ENCODE measurements around the gene MAP3K19.
"Not testable (repeated sequence)": the region's sequence is repeated elsewhere in the genome, so short reads cannot be mapped to it uniquely, and the experiment has no call there.

The MAP3K19 gene, protein sequence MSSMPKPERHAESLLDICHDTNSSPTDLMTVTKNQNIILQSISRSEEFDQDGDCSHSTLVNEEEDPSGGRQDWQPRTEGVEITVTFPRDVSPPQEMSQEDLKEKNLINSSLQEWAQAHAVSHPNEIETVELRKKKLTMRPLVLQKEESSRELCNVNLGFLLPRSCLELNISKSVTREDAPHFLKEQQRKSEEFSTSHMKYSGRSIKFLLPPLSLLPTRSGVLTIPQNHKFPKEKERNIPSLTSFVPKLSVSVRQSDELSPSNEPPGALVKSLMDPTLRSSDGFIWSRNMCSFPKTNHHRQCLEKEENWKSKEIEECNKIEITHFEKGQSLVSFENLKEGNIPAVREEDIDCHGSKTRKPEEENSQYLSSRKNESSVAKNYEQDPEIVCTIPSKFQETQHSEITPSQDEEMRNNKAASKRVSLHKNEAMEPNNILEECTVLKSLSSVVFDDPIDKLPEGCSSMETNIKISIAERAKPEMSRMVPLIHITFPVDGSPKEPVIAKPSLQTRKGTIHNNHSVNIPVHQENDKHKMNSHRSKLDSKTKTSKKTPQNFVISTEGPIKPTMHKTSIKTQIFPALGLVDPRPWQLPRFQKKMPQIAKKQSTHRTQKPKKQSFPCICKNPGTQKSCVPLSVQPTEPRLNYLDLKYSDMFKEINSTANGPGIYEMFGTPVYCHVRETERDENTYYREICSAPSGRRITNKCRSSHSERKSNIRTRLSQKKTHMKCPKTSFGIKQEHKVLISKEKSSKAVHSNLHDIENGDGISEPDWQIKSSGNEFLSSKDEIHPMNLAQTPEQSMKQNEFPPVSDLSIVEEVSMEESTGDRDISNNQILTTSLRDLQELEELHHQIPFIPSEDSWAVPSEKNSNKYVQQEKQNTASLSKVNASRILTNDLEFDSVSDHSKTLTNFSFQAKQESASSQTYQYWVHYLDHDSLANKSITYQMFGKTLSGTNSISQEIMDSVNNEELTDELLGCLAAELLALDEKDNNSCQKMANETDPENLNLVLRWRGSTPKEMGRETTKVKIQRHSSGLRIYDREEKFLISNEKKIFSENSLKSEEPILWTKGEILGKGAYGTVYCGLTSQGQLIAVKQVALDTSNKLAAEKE (N-terminal part only)

DNA sequence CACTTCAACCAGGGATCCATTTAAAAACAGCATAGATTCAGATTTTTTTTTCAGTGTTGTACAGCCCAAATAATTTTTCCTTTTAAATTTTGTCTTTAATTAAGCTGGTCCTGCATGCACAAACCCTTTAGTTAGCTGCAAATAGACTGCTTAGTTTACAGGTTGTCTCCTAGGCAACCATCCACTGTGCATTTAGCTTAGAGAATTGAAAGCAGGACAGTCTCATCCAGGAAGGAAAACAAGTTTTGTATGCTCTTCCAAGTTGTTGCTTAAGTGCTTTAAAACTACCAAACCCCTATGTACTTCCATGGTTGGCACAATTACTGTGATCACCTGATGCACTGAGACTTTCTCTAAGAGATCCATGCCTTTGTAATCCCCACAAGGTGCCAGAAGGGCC, at the start of gene MAP3K19:
TSS of gene MAP3K19 (minus strand) at position 148 of the 400 bp plus-strand sequence. CDS start 22,800 bp downstream, outside the sequence.
- no peak within 1 kb of the TSS for H3K9ac ChIP-seq (ENCODE audit: low read depth, low read length)
- H3K4me1 ChIP-seq (ENCODE audit: control insufficient read depth, insufficient read depth, low read length) = peaks cover 5% of the 10 kb centered on the region
- no peaks in the 10 kb centered on the region for H3K27me3 ChIP-seq (ENCODE audit: control insufficient read depth, insufficient read depth, low read length)
- H3K36me3 ChIP-seq (ENCODE audit: control insufficient read depth, insufficient read depth, low read length) = no peaks in the 10 kb centered on the region
- no peaks in the 10 kb centered on the region for H3K9me3 ChIP-seq (ENCODE audit: control insufficient read depth, insufficient read depth, low read length)
- H3K4me3 ChIP-seq (ENCODE audit: low read depth, low read length) = no peak within 1 kb of the TSS

DNA sequence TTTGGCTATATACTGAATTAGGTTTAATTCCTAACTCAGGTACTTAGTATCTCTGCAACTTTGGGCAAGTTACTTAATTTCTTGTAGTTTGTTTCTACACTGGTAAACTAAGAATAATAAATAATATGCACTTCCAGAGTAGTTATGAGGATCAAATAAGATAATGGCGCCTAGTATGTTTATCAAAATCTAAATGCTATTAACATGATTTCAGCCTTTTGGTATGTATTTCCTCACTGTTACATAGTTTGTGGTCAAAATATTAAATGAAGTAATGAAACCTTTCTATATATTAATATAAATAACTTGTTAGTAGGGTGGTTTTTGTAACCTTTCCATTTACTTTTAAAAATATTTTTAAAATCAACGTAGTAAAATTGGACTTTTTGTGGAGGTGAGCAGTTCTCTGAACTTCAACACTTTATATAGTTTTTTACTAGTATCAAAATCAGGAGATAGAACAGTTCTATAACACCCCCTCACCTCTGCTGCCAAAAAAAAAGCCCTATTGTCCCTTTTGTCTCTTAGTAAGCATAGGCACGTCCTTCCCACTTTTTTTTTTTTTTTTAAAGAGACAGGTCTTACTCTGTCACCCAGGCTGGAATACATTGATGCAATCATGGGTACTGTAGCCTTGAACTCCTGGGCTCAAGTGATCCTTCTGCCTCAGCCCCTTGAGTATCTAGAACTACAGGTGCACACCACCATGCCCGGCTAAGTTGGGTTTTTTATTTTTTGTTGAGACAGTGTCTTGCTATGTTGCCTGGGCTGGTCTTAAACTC, 49.6 kb upstream of the MAP3K19 start:
- no peak overlapping the region for H3K4me3 ChIP-seq (ENCODE audit: low read depth, low read length)
- no peaks in the 10 kb centered on the region for H3K36me3 ChIP-seq (ENCODE audit: control insufficient read depth, insufficient read depth, low read length)
- H3K4me1 ChIP-seq (ENCODE audit: control insufficient read depth, insufficient read depth, low read length) = no peaks in the 10 kb centered on the region
- no peaks in the 10 kb centered on the region for H3K27me3 ChIP-seq (ENCODE audit: control insufficient read depth, insufficient read depth, low read length)
- H3K9me3 ChIP-seq (ENCODE audit: control insufficient read depth, insufficient read depth, low read length) = no peaks in the 10 kb centered on the region
- no peak overlapping the region for H3K9ac ChIP-seq (ENCODE audit: low read depth, low read length)

DNA sequence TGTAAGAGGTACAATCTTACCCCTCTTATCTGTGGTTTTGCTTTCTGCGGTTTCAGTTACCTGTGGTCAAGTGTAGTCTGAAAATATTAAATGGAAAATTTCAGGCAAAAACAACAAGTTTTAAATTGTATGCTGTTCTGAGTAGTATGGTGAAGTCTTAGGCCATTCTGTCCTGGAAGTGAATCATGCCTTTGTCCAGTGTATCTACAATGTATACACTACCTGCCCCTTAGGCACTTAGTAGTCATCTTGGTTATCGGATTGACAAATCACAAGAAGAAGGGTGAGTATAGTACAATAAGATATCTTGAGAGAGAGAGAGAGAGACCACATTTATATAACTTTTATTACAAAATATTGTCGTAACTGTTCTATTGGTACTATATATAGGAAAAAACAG, 48.3 kb upstream of the MAP3K19 start:
- H3K9ac ChIP-seq (ENCODE audit: low read depth, low read length) = no peak overlapping the region
- H3K4me1 ChIP-seq (ENCODE audit: control insufficient read depth, insufficient read depth, low read length) = no peaks in the 10 kb centered on the region
- H3K4me3 ChIP-seq (ENCODE audit: low read depth, low read length) = no peak overlapping the region
- H3K36me3 ChIP-seq (ENCODE audit: control insufficient read depth, insufficient read depth, low read length) = no peaks in the 10 kb centered on the region
- H3K9me3 ChIP-seq (ENCODE audit: control insufficient read depth, insufficient read depth, low read length) = no peaks in the 10 kb centered on the region
- no peaks in the 10 kb centered on the region for H3K27me3 ChIP-seq (ENCODE audit: control insufficient read depth, insufficient read depth, low read length)

DNA sequence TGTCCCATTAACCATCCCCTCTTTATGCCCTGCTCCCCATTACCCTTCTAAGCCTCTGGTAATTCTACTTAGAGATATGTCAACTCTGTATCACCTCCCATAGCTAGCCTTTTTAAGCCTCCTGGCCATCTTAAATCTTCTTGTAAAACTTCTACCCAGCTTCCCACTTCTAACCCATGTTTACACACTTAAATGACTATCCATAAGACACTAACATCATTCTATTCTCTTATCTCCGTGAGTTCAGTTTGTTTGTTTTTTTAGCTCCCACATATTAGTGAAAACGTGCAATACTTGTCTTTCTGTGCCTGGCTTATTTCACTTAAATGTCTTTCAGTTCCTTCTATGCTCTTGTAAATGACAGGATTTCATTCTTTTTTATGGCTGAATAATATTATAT, 47.3 kb upstream of the MAP3K19 start:
- H3K27me3 ChIP-seq (ENCODE audit: control insufficient read depth, insufficient read depth, low read length) = no peaks in the 10 kb centered on the region
- H3K4me3 ChIP-seq (ENCODE audit: low read depth, low read length) = no peak overlapping the region
- no peak overlapping the region for H3K9ac ChIP-seq (ENCODE audit: low read depth, low read length)
- no peaks in the 10 kb centered on the region for H3K9me3 ChIP-seq (ENCODE audit: control insufficient read depth, insufficient read depth, low read length)
- H3K36me3 ChIP-seq (ENCODE audit: control insufficient read depth, insufficient read depth, low read length) = no peaks in the 10 kb centered on the region
- no peaks in the 10 kb centered on the region for H3K4me1 ChIP-seq (ENCODE audit: control insufficient read depth, insufficient read depth, low read length)

DNA sequence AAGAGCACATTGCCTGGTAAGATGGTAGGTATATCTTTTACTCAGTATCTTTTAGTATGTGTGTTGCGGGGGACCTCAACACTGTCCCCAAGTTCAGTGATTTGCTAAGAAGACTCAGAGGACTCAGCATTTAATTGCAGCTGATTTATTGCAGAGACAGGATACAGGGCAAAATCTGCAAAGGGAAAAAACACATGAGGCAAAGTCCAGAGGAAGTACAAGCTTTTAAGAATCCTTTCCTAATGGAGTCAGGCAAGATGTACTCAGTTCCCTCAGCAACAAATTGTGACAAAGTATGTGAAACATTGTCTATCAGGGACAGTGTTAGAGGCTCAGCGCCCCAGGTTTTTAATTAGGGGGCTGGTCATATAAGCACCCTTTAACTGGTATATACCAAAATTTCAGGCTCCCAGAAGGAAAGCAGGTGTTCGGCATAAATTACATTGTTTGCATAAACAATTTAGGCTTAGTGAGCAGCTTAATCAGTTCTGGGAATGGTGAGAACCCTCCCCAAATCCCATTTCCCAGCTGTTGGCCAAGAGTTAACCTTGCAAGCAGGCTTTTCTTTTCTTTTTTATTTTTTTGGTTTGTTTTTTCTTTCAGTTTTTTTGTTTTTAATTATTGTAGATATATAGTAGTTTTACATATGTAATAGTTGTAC, 46.6 kb upstream of the MAP3K19 start:
- no peak overlapping the region for H3K4me3 ChIP-seq (ENCODE audit: low read depth, low read length)
- H3K9me3 ChIP-seq (ENCODE audit: control insufficient read depth, insufficient read depth, low read length) = no peaks in the 10 kb centered on the region

DNA sequence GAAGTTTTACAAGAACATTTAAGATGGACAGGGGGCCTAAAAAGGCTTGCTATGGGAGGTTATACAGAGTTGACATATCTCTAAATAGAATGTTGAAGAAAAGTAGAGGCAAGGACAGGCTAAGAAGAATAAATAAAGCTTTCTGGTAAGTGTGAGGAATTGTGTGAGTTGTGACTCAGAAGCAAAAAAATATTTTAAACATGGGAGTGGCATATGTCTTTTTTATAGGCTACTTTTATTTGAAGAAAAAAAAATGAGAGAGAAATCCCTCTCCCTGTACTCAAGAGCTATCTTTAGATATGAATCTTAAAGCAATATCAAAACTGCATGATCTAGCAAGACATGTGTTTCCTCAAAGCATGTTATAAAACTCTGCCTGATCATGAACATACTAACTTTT, 45.9 kb upstream of the MAP3K19 start:
- H3K9me3 ChIP-seq (ENCODE audit: control insufficient read depth, insufficient read depth, low read length) = no peaks in the 10 kb centered on the region
- no peaks in the 10 kb centered on the region for H3K4me1 ChIP-seq (ENCODE audit: control insufficient read depth, insufficient read depth, low read length)
- no peak overlapping the region for H3K4me3 ChIP-seq (ENCODE audit: low read depth, low read length)
- H3K27me3 ChIP-seq (ENCODE audit: control insufficient read depth, insufficient read depth, low read length) = no peaks in the 10 kb centered on the region
- no peaks in the 10 kb centered on the region for H3K36me3 ChIP-seq (ENCODE audit: control insufficient read depth, insufficient read depth, low read length)
- no peak overlapping the region for H3K9ac ChIP-seq (ENCODE audit: low read depth, low read length)

More for the DNA sequence above, 46.6 kb upstream of the MAP3K19 start:
- H3K4me1 ChIP-seq (ENCODE audit: control insufficient read depth, insufficient read depth, low read length) = no peaks in the 10 kb centered on the region
- no peaks in the 10 kb centered on the region for H3K36me3 ChIP-seq (ENCODE audit: control insufficient read depth, insufficient read depth, low read length)
- no peaks in the 10 kb centered on the region for H3K27me3 ChIP-seq (ENCODE audit: control insufficient read depth, insufficient read depth, low read length)
- H3K9ac ChIP-seq (ENCODE audit: low read depth, low read length) = no peak overlapping the region

DNA sequence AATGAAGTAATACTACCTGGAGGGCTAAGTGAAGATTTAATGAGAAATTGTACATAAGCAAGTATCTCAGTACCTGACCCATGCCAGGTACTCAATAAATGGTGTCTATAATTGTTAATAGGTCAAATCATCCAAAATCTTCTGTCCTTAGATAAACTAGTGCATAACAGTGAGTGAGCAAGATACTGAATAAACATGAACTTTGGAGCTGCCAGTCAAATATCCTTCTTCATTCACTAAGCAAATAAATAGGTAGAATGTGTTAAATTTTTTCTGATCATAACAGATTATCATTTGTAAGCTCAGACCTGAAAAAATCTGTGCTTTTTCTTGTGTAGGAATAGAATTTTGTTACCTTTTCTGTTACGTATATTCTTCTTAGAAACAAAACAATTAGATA, 44.4 kb upstream of the MAP3K19 start:
- Histone ChIP-seq H3K4me1 (ENCODE audit: control insufficient read depth, insufficient read depth, low read length) (no peaks in the 10 kb centered on the region), H3K9ac (ENCODE audit: low read depth, low read length) (no peak overlapping the region), H3K4me3 (ENCODE audit: low read depth, low read length) (no peak overlapping the region), H3K9me3 (ENCODE audit: control insufficient read depth, insufficient read depth, low read length) (no peaks in the 10 kb centered on the region), H3K27me3 (ENCODE audit: control insufficient read depth, insufficient read depth, low read length) (no peaks in the 10 kb centered on the region), H3K36me3 (ENCODE audit: control insufficient read depth, insufficient read depth, low read length) (no peaks in the 10 kb centered on the region)

DNA sequence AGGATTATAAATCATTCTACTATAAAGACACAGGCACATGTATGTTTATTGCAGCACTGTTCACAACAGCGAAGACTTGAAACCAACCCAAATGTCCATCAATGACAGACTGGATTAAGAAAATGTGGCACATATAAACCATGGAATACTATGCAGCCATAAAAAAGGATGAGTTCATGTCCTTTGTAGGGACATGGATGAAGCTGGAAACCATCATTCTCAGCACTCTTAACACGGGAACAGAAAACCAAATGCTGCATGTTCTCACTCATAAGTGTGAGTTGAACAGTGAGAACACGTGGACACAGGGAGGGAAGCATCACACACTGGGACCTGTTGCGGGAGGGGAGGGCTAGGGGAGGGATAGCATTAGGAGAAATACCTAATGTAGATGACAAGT, 42.4 kb upstream of the MAP3K19 start:
- H3K9ac ChIP-seq (ENCODE audit: low read depth, low read length); H3K4me1 ChIP-seq (ENCODE audit: control insufficient read depth, insufficient read depth, low read length); H3K27me3 ChIP-seq (ENCODE audit: control insufficient read depth, insufficient read depth, low read length); H3K36me3 ChIP-seq (ENCODE audit: control insufficient read depth, insufficient read depth, low read length); H3K9me3 ChIP-seq (ENCODE audit: control insufficient read depth, insufficient read depth, low read length); H3K4me3 ChIP-seq (ENCODE audit: low read depth, low read length): not testable (repeated sequence)

DNA sequence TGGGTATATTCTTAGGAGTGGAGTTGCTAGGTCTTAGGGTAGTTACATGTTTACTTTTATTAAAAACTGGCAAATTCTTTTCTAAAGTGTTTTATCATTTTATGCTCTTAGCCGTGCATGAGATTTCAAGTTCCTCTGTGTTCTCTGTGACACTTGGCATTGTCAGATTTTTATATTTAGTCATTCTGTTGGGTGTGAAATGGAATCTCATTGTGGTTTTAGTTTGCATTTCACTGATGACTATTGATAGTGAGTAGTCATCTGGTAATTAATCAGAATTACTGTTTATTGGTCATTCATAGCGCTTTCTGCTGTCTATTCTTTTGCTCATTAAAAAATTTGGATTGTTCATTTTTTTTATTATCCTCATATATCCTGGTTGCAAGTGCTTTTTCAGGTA, 39.0 kb upstream of the MAP3K19 start:
- Histone ChIP-seq H3K27me3 (ENCODE audit: control insufficient read depth, insufficient read depth, low read length) (no peaks in the 10 kb centered on the region), H3K4me3 (ENCODE audit: low read depth, low read length) (no peak overlapping the region), H3K9ac (ENCODE audit: low read depth, low read length) (no peak overlapping the region), H3K4me1 (ENCODE audit: control insufficient read depth, insufficient read depth, low read length) (no peaks in the 10 kb centered on the region), H3K36me3 (ENCODE audit: control insufficient read depth, insufficient read depth, low read length) (no peaks in the 10 kb centered on the region), H3K9me3 (ENCODE audit: control insufficient read depth, insufficient read depth, low read length) (no peaks in the 10 kb centered on the region)

DNA sequence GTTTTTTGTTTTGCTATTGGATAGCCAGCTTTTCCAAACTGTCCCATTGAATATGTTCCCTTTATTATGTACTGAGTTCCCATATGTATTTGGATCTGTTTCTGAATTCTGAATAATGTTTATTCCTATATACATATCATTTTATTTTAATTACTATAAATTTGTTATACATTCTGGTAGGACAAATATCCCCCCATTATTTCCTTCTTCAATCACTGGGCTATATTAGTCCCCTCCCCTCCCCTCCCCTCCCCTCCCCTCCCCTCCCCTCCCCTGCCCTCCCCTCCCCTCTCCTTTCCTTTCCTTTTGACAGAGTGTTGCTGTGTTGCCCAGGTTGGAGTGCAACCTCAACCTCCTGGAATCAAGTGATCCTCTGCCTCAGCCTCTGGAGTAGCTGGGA, 31.2 kb upstream of the MAP3K19 start:
- Histone ChIP-seq H3K36me3 (ENCODE audit: control insufficient read depth, insufficient read depth, low read length) (peaks cover 3% of the 10 kb centered on the region), H3K27me3 (ENCODE audit: control insufficient read depth, insufficient read depth, low read length) (no peaks in the 10 kb centered on the region), H3K4me3 (ENCODE audit: low read depth, low read length) (no peak overlapping the region), H3K4me1 (ENCODE audit: control insufficient read depth, insufficient read depth, low read length) (no peaks in the 10 kb centered on the region), H3K9ac (ENCODE audit: low read depth, low read length) (no peak overlapping the region), H3K9me3 (ENCODE audit: control insufficient read depth, insufficient read depth, low read length) (peaks cover 3% of the 10 kb centered on the region)

DNA sequence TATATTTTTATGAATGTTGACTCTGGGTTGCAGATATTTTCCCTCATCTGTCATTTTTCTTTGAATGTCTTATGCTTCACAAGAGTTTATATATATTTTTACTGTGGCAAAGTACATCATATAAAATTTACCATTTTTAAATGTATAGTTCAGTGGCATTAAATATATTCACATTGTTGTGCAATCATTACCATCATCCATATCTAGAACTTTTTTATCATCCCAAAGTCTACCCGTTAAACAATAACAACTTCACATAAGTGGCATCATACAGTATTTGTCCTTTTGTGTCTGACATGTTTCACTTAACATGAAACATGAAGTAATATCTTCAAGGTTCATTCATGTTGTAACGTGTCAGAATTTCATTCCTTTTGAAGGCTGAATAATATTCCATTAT, 29.3 kb upstream of the MAP3K19 start:
- Histone ChIP-seq H3K4me3 (ENCODE audit: low read depth, low read length) (no peak overlapping the region), H3K27me3 (ENCODE audit: control insufficient read depth, insufficient read depth, low read length) (no peaks in the 10 kb centered on the region), H3K9ac (ENCODE audit: low read depth, low read length) (no peak overlapping the region), H3K4me1 (ENCODE audit: control insufficient read depth, insufficient read depth, low read length) (no peaks in the 10 kb centered on the region), H3K9me3 (ENCODE audit: control insufficient read depth, insufficient read depth, low read length) (peaks cover 21% of the 10 kb centered on the region), H3K36me3 (ENCODE audit: control insufficient read depth, insufficient read depth, low read length) (peaks cover 6% of the 10 kb centered on the region)
